Head of caudate nucleus (tissue), 42 donors: Measurements from ENCODE around the gene IGSF9B.
A peak's percentile ranks its signal among the peaks of the same experiment; 100 is the strongest.
"Not testable (repeated sequence)": the region's sequence is repeated elsewhere in the genome, so short reads cannot be mapped to it uniquely, and the experiment has no call there.

ENCODE experiments used
- DNase-seq, 42 donors: peaks; one replicate each; pipeline versions ENCODE4 v3.0.0 to v3.0.0-alpha.2; 2020 to 2021; ENCODE audit warnings: mixed read lengths in 7 of 42
- intact Hi-C: fragments of 100-400 bp; cut with DNase I; formaldehyde crosslinking; loops from one replicate; pipeline ENCODE4 v1.15.0; 2022

Gene IGSF9B

GRCh38 chr11:133956650-133957633 lies at the start of gene IGSF9B:
Gene IGSF9B, minus strand, starts transcription at chr11:133956968. Its CDS starts 214 bp downstream, at chr11:133956754.
- intact Hi-C loops: loop anchor here (5.0 kb wide), 1 partner anchor 75 kb away; no protein-coding TSS in a partner anchor
- peak; percentile 79 to 97 (median 92) for DNase-seq

GRCh38 chr11:134004496-134005172 lies 47.9 kb upstream of the IGSF9B start:
- peak in 3 of 42 donors; percentile 28 to 31 (median 30) for DNase-seq
- intact Hi-C loops: no loop called here

- DNase-seq: no peak
- intact Hi-C loops: no loop called here
These were observed 47.2 kb upstream of the IGSF9B start for GRCh38 chr11:134003792-134004495.

- DNase-seq, intact Hi-C loops: not testable (repeated sequence)
These were observed 46.1 kb upstream of the IGSF9B start for GRCh38 chr11:134002819-134003218.

- intact Hi-C loops, DNase-seq: not testable (repeated sequence)
These were observed 45.6 kb upstream of the IGSF9B start for GRCh38 chr11:134002338-134002737.

GRCh38 chr11:134001596-134001995 lies 44.8 kb upstream of the IGSF9B start:
- no peak for DNase-seq
- intact Hi-C loops: no loop called here

- intact Hi-C loops: no loop called here
- DNase-seq: no peak
These were observed 44.3 kb upstream of the IGSF9B start for GRCh38 chr11:134001088-134001487.

- no peak for DNase-seq
These were observed 42.6 kb upstream of the IGSF9B start for GRCh38 chr11:133999355-133999754.

GRCh38 chr11:133997554-133997953 lies 40.8 kb upstream of the IGSF9B start:
- no peak for DNase-seq
- intact Hi-C loops: no loop called here

More at GRCh38 chr11:133999355-133999754, 42.6 kb upstream of the IGSF9B start:
- intact Hi-C loops: no loop called here

- intact Hi-C loops: no loop called here
- no peak for DNase-seq
These were observed 39.9 kb upstream of the IGSF9B start for GRCh38 chr11:133996671-133997070.

GRCh38 chr11:133995066-133995465 lies 38.3 kb upstream of the IGSF9B start:
- intact Hi-C loops: no loop called here
- no peak for DNase-seq

GRCh38 chr11:133993921-133994320 lies 37.2 kb upstream of the IGSF9B start:
- intact Hi-C loops: no loop called here
- no peak for DNase-seq

GRCh38 chr11:133993107-133993506 lies 36.3 kb upstream of the IGSF9B start:
- intact Hi-C loops: no loop called here
- DNase-seq: no peak

- intact Hi-C loops: no loop called here
These were observed 35.4 kb upstream of the IGSF9B start for GRCh38 chr11:133992121-133992520.

GRCh38 chr11:133991101-133991500 lies 34.3 kb upstream of the IGSF9B start:
- intact Hi-C loops: no loop called here
- DNase-seq: no peak

More at GRCh38 chr11:133992121-133992520, 35.4 kb upstream of the IGSF9B start:
- no peak for DNase-seq

GRCh38 chr11:133990501-133990900 lies 33.7 kb upstream of the IGSF9B start:
- intact Hi-C loops: no loop called here
- DNase-seq: no peak

GRCh38 chr11:133988686-133989410 lies 32.1 kb upstream of the IGSF9B start:
- intact Hi-C loops: no loop called here
- peak in 6 of 42 donors; percentile 21 to 42 (median 29) for DNase-seq

- no peak for DNase-seq
- intact Hi-C loops: no loop called here
These were observed 30.4 kb upstream of the IGSF9B start for GRCh38 chr11:133987171-133987570.
